Jurkat, Clone E6-1 (cell line): Measurements from ENCODE around the gene B3GALT2. TPM values are rescaled to one million over a fixed set of nuclear protein-coding genes. Genes with fewer than 3 reads are reported as not detected.
"Not testable (repeated sequence)": the region's sequence is repeated elsewhere in the genome, so short reads cannot be mapped to it uniquely, and the experiment has no call there.

Source experiments
- DNase-seq: peaks from one replicate; pipeline ENCODE4 v3.0.0-alpha.2; 2011; ENCODE audit warnings: low read depth, low spot score
- H3K4me3 ChIP-seq: 2 replicates; pipeline ENCODE4 v1.5.1; 2011; ENCODE audit warnings: mild to moderate bottlenecking, low read length, control low read depth, moderate library complexity
- polyA plus RNA-seq: library from polyadenylated mRNA; unstranded; fragments of >200 nt; gene quantifications from one replicate; pipeline ENCODE4 v1.2.1, GENCODE V29; 2012; ENCODE audit warnings: missing spikeins; ENCODE audit not compliant: insufficient read length, insufficient read depth

Gene B3GALT2, protein sequence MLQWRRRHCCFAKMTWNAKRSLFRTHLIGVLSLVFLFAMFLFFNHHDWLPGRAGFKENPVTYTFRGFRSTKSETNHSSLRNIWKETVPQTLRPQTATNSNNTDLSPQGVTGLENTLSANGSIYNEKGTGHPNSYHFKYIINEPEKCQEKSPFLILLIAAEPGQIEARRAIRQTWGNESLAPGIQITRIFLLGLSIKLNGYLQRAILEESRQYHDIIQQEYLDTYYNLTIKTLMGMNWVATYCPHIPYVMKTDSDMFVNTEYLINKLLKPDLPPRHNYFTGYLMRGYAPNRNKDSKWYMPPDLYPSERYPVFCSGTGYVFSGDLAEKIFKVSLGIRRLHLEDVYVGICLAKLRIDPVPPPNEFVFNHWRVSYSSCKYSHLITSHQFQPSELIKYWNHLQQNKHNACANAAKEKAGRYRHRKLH
- not detected for polyA plus RNA-seq

DNA sequence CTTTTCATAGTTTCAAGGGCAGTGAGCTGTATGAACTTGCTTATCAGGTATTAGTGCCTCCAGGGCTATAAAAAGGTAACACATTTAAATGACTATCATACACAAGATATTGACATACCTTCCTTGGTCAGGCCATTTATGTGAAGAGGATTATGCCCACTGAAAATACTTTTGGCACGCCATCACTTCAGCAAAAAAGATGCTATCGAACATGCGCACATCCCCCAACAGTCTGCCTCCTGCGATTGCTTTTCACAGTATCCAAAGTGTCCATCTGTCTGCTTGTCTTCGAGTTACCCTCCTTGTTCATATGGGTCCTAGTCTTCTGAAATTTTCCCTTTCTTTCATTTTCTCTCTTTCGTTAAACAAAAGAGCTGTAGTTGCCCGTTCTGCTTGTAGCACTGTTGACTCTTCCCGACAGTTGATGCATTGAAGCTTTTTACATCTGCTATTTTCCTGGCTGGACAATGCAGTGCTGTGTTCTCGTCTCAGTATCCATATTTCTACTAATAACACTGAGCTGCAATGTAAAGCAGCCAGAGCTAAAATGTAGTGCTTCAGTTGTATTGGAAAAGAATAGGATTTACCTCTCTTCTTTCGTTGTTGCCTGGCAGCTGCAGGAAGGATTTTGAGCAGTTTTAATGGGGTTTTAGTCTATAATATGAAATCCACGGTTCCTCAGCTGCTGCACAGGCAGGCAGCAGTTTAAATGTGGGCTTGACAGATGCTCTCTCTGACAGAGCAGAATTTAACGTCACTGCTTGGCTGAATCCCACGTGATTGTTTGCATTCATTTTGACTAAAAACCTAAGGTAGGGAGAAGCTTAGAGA lies at the start of gene B3GALT2:
Gene B3GALT2 (minus strand): TSS at position 713 of the 831 bp plus-strand sequence. CDS start 5,051 bp downstream, outside the sequence.
- no peak within 1 kb of the TSS for H3K4me3 ChIP-seq
- DNase-seq = no peak

DNA sequence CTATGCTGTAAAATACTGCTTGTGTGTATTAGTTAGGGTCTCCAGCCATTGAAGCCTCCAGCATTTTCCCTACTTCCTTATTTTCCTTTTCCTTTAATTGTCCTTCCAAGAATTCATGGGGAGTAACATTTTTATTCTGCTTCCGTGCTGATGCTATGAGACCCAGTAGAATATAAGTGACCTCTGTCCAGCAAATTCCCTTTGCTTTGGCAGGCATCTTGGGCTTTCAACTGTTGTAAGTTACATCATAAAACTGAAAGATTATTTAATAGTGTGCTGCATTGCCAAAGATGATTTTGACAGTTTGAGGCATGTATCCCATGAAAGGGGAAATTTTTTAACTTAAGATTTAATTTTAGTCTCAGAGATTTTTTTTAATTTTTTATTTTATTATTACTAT lies 48.1 kb upstream of the B3GALT2 start:
- H3K4me3 ChIP-seq = no peak overlapping the region
- DNase-seq = no peak

DNA sequence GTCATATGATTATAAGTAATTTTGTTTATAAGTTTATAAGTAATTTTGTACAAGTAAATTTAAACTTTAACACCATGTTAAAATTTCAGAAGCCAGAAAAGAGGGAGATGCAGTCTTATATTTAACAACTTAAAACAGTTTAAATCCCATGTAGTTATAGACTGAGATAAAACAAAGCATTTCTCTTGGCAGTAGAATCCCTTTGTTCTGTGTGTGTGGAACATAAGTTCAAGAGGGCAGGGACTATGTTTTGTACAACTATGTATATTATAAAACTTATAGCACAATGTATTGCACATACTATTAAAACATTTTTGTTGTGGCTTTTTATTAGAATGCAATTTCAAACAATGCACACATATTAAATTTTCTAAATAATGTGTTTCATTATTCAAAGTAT lies 44.7 kb upstream of the B3GALT2 start:
- not testable (repeated sequence) for H3K4me3 ChIP-seq, DNase-seq

DNA sequence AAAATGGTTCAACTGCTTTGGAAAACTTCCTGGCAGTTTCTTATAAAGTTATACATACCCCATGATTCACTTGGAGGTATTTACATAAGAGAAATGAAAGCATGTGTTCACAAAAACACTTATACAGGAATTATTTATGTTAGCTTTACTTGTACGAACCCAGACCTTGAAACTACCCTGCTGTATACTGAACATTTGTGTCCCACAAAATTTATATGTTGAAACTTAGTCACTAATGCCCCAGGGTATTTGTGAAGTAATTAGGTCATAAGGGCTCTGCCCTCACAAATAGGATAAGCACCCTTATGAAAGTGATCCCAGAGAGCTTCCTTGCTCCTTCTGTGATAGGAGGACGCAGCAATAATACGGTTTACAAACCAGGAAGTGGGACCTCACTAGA lies 42.7 kb upstream of the B3GALT2 start:
- DNase-seq = no peak
- no peak overlapping the region for H3K4me3 ChIP-seq

DNA sequence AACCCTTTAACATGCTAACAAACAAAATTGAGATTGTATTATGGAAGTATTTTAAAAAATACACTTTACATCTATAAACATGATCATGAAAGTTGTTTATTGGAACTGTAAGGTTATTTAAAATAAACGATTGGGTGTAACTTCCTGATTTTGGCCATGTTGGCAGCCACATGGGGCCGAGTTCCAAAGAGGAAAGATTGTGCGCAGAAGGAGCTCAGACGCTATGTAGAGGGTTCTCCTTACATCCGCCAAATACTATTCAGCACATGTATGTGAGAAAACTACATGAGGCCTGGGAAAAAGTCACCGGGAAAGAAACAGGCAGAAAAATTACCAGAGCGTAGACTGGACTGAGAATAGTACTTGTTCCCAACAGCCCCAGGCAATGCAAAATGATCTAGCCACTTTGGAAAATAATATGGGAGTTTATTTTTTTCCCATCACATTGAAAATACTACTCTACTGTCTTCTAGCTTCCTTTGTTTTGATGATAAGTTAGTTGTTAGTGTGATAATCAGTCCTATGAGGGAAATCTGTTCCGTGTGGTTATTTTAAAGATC lies 35.7 kb upstream of the B3GALT2 start:
- DNase-seq = no peak
- no peak overlapping the region for H3K4me3 ChIP-seq

DNA sequence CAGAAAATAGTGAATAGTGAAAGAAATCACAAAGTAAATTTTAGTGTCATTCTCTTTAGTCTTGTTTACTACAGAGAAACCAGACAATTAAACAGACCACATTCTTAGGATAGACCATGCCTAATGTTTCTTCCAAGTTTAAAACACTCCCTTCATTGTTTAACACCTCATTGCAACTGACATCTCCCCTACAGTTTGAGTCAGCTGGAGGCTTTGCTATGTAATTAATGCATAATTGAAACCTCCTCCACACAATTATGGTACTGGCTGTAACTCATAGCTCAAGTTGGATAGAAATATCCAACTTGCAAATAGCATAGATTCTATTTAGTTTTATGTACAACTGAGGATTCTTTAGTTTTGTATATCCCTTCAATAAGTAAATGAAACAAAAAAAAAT lies 35.2 kb upstream of the B3GALT2 start:
- no peak for DNase-seq
- no peak overlapping the region for H3K4me3 ChIP-seq

DNA sequence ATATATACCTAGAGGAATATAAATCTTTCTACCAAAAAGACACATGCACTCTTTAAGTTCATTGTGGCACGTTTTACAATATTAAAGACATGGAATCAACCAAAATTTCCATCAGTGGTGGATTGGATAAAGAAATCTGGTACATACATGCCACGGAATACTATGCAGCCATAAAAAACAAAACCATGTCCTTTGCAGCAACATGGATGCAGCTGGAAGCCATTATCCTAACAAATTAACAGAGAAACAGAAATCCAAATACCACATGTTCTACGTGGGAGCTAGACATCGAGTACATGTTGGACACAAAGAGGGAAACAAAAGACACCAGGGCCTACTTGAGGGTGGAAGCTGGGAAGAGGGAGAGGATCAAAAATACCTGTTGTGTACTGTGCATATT lies 33.0 kb upstream of the B3GALT2 start:
- no peak for DNase-seq
- no peak overlapping the region for H3K4me3 ChIP-seq

DNA sequence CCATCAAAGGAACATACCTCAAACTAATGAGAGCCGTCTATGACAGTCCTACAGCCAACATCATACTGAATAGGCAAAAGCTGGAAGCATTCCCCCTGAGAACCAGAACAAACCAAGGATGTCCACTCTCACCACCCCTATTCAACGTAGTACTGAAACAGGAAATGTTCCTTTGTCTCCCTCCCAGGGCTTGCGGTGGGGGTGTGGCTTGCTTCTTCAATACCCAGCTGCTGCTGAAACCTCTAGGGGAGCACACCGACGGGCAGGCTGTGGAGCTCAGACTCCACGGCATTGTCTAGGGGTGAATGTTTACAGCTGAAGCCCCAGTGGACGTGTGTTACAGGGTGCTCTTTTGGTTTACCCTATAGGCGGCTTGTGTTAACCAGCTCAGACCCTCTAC lies 30.5 kb upstream of the B3GALT2 start:
- H3K4me3 ChIP-seq = no peak overlapping the region
- DNase-seq = peak; percentile 21

DNA sequence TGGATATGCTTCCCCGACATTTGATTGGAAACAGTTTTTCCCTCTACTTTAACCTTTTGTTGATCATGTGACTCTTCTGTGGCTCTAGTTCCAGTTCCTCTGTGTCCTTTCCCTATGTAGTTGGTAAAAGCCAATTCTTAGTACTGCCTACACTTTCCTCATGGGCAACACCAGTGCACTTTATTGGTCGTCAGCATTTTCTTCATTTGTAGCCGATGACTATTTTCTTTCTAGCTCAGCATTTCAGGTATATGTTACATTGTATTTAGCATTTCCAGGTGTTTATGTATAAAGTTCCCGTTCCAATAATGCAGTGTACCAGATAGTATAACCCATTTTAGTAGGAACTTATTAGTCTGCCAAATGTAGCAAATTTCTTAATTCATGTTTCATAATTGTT lies 27.6 kb upstream of the B3GALT2 start:
- no peak overlapping the region for H3K4me3 ChIP-seq
- DNase-seq = no peak

DNA sequence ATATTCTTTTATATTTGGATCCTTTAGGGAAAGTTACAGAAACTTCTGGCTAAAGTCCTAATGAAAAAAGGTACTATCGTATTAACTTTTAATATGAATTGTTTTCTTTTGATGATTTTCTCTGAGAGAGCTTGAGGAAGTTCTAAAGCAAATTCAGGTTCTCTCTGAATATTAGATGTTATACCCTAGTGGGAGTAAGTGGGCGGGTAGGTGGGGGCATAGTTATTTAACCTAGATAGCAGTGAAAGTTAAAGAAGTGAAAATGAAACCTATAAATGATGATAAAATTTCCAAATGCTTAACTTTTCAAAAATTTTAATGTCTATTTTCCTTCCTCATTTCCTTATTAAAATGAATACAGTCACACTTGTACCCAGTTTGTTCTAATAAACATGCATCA lies 26.2 kb upstream of the B3GALT2 start:
- no peak for DNase-seq
- no peak overlapping the region for H3K4me3 ChIP-seq

DNA sequence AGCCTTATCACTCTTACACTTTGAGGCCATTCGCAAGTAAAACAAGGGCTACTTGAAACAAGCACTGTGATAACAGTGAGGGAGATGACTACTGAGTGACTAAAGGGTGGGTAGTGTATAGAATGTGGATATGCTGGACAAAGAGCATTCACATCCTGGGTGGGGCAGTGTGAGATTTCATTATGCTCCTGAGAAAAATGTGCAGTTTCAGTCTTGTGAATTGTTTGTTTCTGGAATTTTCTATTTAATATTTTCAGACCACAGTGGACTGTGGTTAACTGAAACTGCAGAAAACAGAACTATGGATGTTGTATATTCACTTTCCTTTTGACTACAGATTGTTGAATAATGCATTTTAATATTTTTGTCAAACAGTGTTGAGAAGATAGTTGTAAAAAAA lies 25.1 kb upstream of the B3GALT2 start:
- H3K4me3 ChIP-seq = no peak overlapping the region
- no peak for DNase-seq

DNA sequence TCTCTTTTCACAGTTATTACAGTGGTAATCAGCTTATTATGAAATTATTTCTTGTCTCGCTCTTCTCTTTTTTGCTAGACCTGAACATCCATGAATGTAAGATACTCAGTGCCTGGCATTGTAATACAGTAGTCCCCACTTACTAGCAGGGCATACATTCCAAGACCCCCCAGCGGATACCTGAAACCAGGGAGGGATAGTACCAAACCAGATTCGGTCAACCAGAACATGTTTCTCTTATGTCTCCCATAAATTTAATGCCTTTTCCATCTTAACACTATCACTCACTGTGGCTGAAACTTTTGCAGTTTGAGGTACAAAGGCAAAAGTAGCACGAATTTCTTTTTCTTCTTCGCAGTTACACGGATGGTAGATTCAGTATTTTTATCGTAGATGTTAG lies 24.6 kb upstream of the B3GALT2 start:
- no peak overlapping the region for H3K4me3 ChIP-seq
- DNase-seq = no peak

DNA sequence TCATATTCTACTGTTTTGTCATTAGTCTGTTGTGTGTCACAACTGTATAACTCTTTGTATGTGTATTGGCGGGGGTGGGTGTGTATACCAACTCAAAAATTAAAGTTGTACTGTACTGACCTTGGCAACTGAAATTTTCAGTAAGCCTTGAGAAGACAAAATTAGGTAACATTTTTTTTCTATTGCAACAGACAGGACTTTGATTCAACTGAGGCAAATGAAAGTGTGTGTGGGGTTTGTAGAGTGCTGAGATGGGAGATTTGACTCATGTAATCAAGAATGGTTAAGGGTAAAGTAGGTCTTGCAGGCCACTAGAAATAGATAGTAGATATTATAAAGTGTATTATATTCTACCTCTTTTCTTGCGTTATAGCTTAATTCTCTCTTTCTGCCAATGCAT lies 14.6 kb upstream of the B3GALT2 start:
- H3K4me3 ChIP-seq = no peak overlapping the region
- DNase-seq = no peak

DNA sequence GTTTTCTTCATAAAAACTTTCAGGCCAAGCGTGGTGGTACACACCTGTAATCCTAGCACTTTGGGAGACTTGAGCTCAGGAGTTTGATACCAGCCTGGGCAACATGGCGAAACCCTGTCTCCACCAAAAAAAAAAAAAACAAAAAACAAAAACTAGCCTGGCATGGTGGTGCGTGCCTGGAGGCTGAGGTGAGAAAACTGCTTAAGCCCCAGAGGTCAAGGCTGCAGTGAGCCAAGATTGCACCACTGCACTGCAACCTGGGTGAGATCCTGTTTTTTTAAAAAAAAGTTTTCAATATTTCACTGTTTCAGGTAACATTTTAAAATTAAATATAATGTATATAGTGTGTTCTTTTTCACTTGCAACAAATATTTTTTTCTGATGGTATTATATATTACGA lies 13.5 kb upstream of the B3GALT2 start:
- no peak for DNase-seq
- H3K4me3 ChIP-seq = no peak overlapping the region

DNA sequence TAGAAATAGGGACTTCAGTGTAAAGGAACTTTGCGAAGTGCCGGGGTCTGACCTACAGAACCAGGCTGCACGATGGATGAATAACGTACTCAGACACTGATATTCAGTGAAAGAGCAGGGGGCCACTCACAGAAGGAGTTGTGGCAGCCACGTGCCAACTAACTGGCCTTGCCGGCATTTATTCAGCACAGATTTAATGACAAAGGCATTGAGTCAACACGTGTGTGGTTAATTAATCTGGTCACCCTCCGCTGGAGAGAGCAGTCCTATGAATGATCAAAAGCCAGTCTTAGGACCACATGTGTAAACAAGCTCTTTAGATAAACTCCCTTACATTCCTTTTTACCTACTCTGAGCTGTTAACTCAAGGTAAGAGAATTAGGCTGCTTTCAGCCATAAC lies 6.2 kb upstream of the B3GALT2 start:
- no peak overlapping the region for H3K4me3 ChIP-seq
- no peak for DNase-seq

DNA sequence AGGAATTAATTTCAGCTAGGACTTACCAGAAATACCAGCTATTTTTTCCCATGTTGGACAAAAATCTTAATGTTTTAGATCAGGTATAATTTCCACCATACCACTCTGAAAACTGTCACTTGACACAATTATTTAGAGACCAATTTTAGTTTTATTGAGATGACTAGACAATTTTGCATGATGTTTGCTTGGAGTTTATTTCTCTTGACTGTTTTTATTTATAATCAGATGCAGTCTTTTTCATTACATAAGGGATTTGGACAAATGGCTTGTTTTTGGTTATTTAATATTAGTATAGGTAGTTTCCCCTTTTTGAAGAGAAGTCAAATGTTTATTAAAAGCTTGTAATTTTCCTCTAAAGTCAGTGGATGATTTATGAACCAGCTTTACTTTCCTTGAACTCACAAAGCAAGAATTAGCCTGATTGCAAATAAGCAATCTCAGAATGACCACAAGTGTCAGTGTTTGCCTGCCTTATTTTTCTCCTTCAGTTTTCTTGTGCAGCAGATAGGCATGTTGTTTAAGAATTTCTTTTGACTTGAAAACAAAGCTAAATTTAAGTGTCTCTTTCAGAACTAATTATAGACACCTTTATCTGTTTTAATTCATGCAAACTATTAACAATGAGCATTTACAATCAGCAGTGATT lies 3.8 kb upstream of the B3GALT2 start:
- DNase-seq = no peak
- no peak overlapping the region for H3K4me3 ChIP-seq

DNA sequence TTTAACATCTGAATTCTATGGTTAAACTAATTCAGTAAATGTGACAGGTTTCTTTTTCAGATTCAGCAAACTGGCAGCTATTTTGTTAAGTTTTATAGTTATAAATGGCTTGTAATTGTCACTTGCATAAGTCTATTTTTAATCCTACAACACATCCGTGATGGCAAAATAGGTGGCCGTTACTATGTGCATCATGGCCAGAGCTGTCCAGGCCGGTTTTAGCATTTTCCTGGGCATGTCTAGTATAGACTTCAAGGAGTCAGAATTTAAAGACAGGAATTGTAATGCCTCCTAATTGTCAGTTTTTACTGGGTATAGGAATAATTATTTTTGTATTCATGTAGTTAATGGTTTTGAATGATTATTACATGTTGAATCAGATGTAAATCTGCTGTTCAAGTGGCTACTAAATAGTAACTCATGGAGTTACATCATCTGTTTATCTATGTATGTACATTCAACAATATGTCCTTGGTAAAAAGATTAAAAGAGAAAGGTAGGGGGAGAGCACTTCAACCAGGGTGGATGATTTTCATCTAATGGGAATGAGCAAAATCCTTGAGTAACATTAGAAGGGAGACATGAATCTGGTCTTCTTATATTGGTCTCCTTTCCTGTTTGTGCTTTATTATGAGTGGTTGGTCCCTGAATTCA lies 3.2 kb upstream of the B3GALT2 start:
- no peak for DNase-seq
- H3K4me3 ChIP-seq = no peak overlapping the region

DNA sequence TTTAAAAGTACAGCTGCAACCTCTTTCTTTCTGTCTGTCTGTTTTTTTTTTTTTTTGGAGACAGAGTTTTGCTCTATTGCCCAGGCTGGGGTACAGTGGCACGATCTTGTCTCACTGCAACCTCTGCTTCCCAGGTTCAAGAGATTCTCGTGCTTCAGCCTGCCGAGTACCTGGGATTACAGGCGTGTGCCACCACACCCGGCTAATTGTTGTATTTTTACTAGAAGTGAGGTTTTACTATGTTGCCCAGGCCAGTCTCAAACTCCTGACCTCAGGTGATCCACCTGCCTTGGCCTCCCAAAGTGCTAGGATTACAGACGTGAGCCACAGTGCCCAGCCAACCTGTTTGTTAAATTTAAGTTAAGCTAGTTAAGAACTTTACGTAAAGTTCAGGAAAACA lies 2.5 kb upstream of the B3GALT2 start:
- not testable (repeated sequence) for H3K4me3 ChIP-seq, DNase-seq

DNA sequence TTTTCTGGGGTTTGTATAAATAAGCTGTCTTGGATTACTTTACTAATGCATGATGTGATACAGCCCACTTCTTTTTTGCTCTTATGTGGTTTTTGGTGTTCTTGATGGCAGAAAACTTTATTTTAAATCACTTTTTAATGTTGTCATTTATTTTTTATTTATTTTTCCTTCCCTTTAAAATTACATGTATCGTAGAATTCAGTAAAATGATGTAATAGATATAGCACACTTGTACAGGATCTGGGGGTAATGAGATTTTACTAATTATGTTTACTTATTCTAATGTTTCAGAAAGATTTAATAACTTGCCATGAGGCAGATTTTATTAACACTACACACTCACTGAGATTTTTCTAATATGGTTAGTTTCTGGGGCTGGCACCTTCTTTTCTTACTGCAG lies 701 bp upstream of the B3GALT2 start:
- DNase-seq = no peak
- H3K4me3 ChIP-seq = no peak overlapping the region
